HepG2 (cell line): ENCODE measurements around the gene SV2B. TPM values are rescaled to one million over a fixed set of nuclear protein-coding genes. Genes with fewer than 3 reads are reported as not detected.

Source experiments
- ATAC-seq: fragments of 200-7000 bp; cut with Tn5 transposase; 3 replicates; pipeline ENCODE4 v1.9.1; 2020; ENCODE audit warnings: mild to moderate bottlenecking, moderate library complexity
- BruUV-seq: library from RNA; stranded (reverse); fragments of 400-500 nt; replicated peaks from 2 replicates; lab custom pipeline; 2021; lab: Mats Ljungman, UMichigan
- CTCF ChIA-PET: fragments of 300-600 bp; formaldehyde crosslinking; extraction: SDS; loops from one replicate; lab custom pipeline; 2021; ENCODE audit warnings: low total read pairs, inconsistent platforms, low intra/inter-chr PET ratio; lab: Yijun Ruan, JAX
- POLR2A ChIA-PET: fragments of 350-600 bp; sonication (Branson Sonifier 250); formaldehyde crosslinking; loops from one replicate; lab custom pipeline; 2020; ENCODE audit warnings: antibody characterized with exemption, inconsistent platforms; lab: Yijun Ruan, JAX
- DNase-seq: peaks from one replicate; pipeline ENCODE4 v3.0.0-alpha.2; 2015; ENCODE audit warnings: low spot score
- FAIRE-seq: peaks from 3 replicates; lab custom pipeline; 2011; peaks lifted over from hg19 to GRCh38; lab: Jason Lieb, UNC
- H2AFZ ChIP-seq: one replicate; pipeline ENCODE4 v1.6.1; 2011; ENCODE audit warnings: low read length, inconsistent platforms
- H3K27ac ChIP-seq: fragments of 300-600 bp; 3 replicates; pipeline ENCODE4 v1.8.0; 2011; ENCODE audit warnings: mixed run types, mild to moderate bottlenecking, mixed read lengths, low read length, inconsistent platforms; ENCODE audit not compliant: insufficient read depth; ENCODE audit errors: extremely low read length
- H3K27me3 ChIP-seq, 2 experiments: fragments of 200-600 bp in 1 of 2; 2 replicates in 1 of 2; 3 replicates in 1 of 2; pipeline versions ENCODE4 v1.6.0 to v1.8.0; 2011; ENCODE audit warnings: low read length in 2 of 2, mild to moderate bottlenecking in 2 of 2, moderate library complexity in 2 of 2, inconsistent platforms in 1 of 2; ENCODE audit not compliant: insufficient read depth in 2 of 2, control insufficient read depth in 1 of 2
- H3K36me3 ChIP-seq, 2 experiments: fragments of 200-600 bp in 1 of 2; replicated peaks in 1 of 2; 2 replicates in 1 of 2; 3 replicates in 1 of 2; pipeline versions ENCODE4 v1.5.1 to v1.8.0; 2011; ENCODE audit warnings: low read length in 2 of 2, inconsistent platforms in 1 of 2; ENCODE audit not compliant: insufficient read depth in 2 of 2, control insufficient read depth in 1 of 2
- H3K4me1 ChIP-seq: 2 replicates; pipeline ENCODE4 v1.5.1; 2012; ENCODE audit warnings: low read length, inconsistent platforms; ENCODE audit not compliant: insufficient read depth
- H3K4me2 ChIP-seq: 2 replicates; pipeline ENCODE4 v1.6.0; 2011; ENCODE audit warnings: low read depth, low read length, inconsistent platforms
- H3K4me3 ChIP-seq, 3 experiments: fragments of 200-600 bp in 1 of 3; sonication (generic), shearing (Covaris generic) in 1 of 3; replicated peaks in 1 of 3; 2 replicates each; pipeline ENCODE4 v1.5.1; 2011 to 2016; ENCODE audit warnings: low read length in 3 of 3, inconsistent platforms in 2 of 3, low read depth in 2 of 3, mild to moderate bottlenecking in 2 of 3, control low read depth in 1 of 3, mixed read lengths in 1 of 3; ENCODE audit not compliant: insufficient read depth in 1 of 3
- H3K79me2 ChIP-seq: one replicate; pipeline ENCODE4 v1.6.1; 2011; ENCODE audit warnings: low read length, inconsistent platforms; ENCODE audit not compliant: insufficient read depth
- H3K9ac ChIP-seq: 2 replicates; pipeline ENCODE4 v1.6.0; 2011; ENCODE audit warnings: mild to moderate bottlenecking, low read depth, low read length, inconsistent platforms; ENCODE audit not compliant: insufficient read depth
- H3K9me3 ChIP-seq: 2 replicates; pipeline ENCODE4 v1.5.1; 2012; ENCODE audit warnings: mild to moderate bottlenecking, low read length
- H4K20me1 ChIP-seq: 2 replicates; pipeline ENCODE4 v1.6.0; 2011; ENCODE audit warnings: inconsistent platforms, mild to moderate bottlenecking, low read length, moderate library complexity; ENCODE audit not compliant: insufficient read depth
- BRD4 ChIP-seq: sonication (generic); formaldehyde crosslinking; IDR thresholded peaks from 2 replicates; pipeline ENCODE4 v1.4.0; 2020; ENCODE audit warnings: missing genetic modification reagents
- CBFB ChIP-seq: sonication (generic); formaldehyde crosslinking; IDR thresholded peaks from 2 replicates; pipeline ENCODE4 v1.4.0; 2020; ENCODE audit warnings: missing genetic modification reagents
- CEBPB ChIP-seq: IDR thresholded peaks from 2 replicates; pipeline ENCODE4 v1.6.1; 2011; ENCODE audit warnings: low read depth, low read length, improper control_type of control experiment, borderline replicate concordance
- CREM ChIP-seq, 2 experiments: sonication (generic) in 1 of 2; formaldehyde crosslinking in 1 of 2; IDR thresholded peaks; 2 replicates each; pipeline versions ENCODE4 v1.4.0 to v1.6.1; 2016 to 2020; ENCODE audit warnings: antibody characterized with exemption in 1 of 2, mild to moderate bottlenecking in 1 of 2, missing genetic modification reagents in 1 of 2
- EEA1 ChIP-seq: sonication (generic); formaldehyde crosslinking; IDR thresholded peaks from 2 replicates; pipeline ENCODE4 v1.5.1; 2020; ENCODE audit warnings: mild to moderate bottlenecking, missing genetic modification reagents, borderline replicate concordance
- FOXA3 ChIP-seq: IDR thresholded peaks from 2 replicates; pipeline ENCODE4 v1.6.1; 2016; ENCODE audit warnings: missing genetic modification reagents, missing compliant biosample characterization
- HES4 ChIP-seq: sonication (generic); formaldehyde crosslinking; IDR thresholded peaks from 2 replicates; pipeline ENCODE4 v1.9.0; 2021; ENCODE audit warnings: mild to moderate bottlenecking, missing genetic modification reagents, borderline replicate concordance
- HNF1B ChIP-seq: sonication (generic); formaldehyde crosslinking; IDR thresholded peaks from 2 replicates; pipeline ENCODE4 v1.5.1; 2020; ENCODE audit warnings: mild to moderate bottlenecking, moderate library complexity, missing genetic modification reagents
- PAF1 ChIP-seq: IDR thresholded peaks from 2 replicates; pipeline ENCODE4 v1.6.1; 2016; ENCODE audit warnings: missing genetic modification reagents, missing compliant biosample characterization
- RELA ChIP-seq: sonication (generic); formaldehyde crosslinking; IDR thresholded peaks from 2 replicates; pipeline ENCODE4 v1.4.0; 2020; ENCODE audit warnings: missing genetic modification reagents
- ZFP36L1 ChIP-seq: sonication (generic); formaldehyde crosslinking; IDR thresholded peaks from 2 replicates; pipeline ENCODE4 v1.8.0; 2022; ENCODE audit warnings: mild to moderate bottlenecking, missing genetic modification reagents, moderate library complexity
- ZIK1 ChIP-seq: sonication (generic); formaldehyde crosslinking; IDR thresholded peaks from 2 replicates; pipeline ENCODE4 v1.5.0; 2020; ENCODE audit warnings: mild to moderate bottlenecking, low read depth, missing genetic modification reagents, borderline replicate concordance
- ZNF24 ChIP-seq: fragments of 450-650 bp; IDR thresholded peaks from 2 replicates; pipeline ENCODE4 v1.6.1; 2017; ENCODE audit warnings: antibody characterized with exemption, mild to moderate bottlenecking
- ZNF496 ChIP-seq: sonication (generic); formaldehyde crosslinking; IDR thresholded peaks from 2 replicates; pipeline ENCODE4 v1.8.1; 2023; ENCODE audit warnings: mild to moderate bottlenecking, moderate library complexity, missing genetic modification reagents; ENCODE audit not compliant: insufficient replicate concordance
- WGBS: methylation state at CpG from one replicate; pipeline ENCODE4 v1.1.6; 2017; ENCODE audit warnings: low lambda C conversion rate; 5-methylcytosine and 5-hydroxymethylcytosine counted together
- in situ Hi-C: cut with HindIII; loops from 2 replicates; pipeline ENCODE4 v1.10.0; 2017; ENCODE audit warnings: low pct_unique_long_range_greater_than_20kb; ENCODE audit not compliant: extremely low pct_ligation_motif_present
- intact Hi-C: fragments of 100-400 bp; cut with micrococcal nuclease; formaldehyde crosslinking; loops from one replicate; pipeline ENCODE4 v1.10.0; 2022; ENCODE audit not compliant: unreplicated experiment
- polyA plus RNA-seq, 8 experiments: library from polyadenylated mRNA; depleted of rRNA in 3 of 8; stranded (reverse) in 7 of 8; unstranded in 1 of 8; fragments of >200 nt; fragmentation: Illumina TruSeq in 4 of 8; extraction: Trizol in 4 of 8; gene quantifications; 2 replicates each; pipeline versions ENCODE4 v1.2.1 to v1.2.3, GENCODE V29; 2011 to 2016; ENCODE audit warnings: low read depth in 4 of 8, missing spikeins in 1 of 8, mixed read lengths in 1 of 8; ENCODE audit not compliant: insufficient read depth in 1 of 8
- total RNA-seq, 5 experiments: library from RNA; depleted of rRNA; stranded (reverse); fragments of >200 nt; fragmentation: Illumina TruSeq; extraction: Trizol; gene quantifications; 2 replicates each; pipeline ENCODE4 v1.2.3, GENCODE V29; 2016; ENCODE audit warnings: low read depth in 1 of 5

Gene SV2B
- total and polyA plus RNA-seq, 2 of the 13 experiments (the other 11 are each of a cell fraction or from before 2014, with no cell fraction given) = not detected

DNA sequence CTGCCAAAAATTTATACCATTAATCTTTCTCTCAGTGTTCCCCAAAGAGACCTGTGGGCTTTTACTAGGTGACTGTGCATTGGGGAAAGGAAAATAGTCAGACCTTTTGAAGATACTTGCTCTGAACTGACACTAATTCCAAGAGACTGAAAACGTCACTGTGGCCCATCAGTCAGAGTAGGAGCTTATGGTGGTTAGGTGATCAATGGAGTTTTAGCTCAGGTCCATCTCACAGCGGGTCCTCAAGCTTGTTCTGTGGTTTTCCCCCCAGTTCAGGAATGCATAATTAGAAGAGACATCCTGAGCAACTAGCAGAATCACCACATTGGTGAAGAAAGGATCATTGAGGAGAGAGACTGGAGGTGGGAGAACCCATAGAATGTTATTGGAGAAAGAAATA is 134.7 kb downstream of the SV2B start:
- FAIRE-seq = no peak
- POLR2A ChIA-PET = no interaction called here
- H3K27me3 ChIP-seq = no peaks in the 10 kb centered on the region; a peak in 1 of 5 replicates

DNA sequence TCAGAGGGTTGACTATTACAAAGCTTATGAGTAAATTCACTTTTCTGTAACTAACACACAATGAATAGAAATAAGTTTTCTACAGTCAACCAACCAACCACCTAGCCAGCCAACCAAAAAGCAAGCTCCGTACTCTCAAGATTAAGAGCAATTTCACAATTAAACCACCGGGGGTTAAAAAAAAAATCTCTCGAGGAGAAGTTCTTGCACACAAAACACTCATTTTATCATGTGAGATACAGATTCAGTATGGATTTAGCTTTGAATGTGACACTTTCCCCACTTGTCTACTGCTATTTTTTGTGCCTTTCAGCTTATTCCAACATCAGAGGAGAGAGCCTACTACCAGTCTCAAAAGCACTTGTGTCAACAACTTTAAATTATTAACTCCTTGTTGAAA is 135.3 kb downstream of the SV2B start:
- 8% methylated on average over 3 of the region's 3 CpGs for WGBS
- no peaks in the 10 kb centered on the region for H3K9me3 ChIP-seq
- ATAC-seq (no peak), DNase-seq (no peak), FAIRE-seq (no peak)
- no peak overlapping the region for H3K27ac ChIP-seq
- in situ Hi-C loops (no loop called here), intact Hi-C loops (no loop called here)
- no TSS peak for BruUV-seq
- H4K20me1 ChIP-seq = no peaks in the 10 kb centered on the region
- H3K4me1 ChIP-seq = no peaks in the 10 kb centered on the region
- ChIA-PET POLR2A (no interaction called here), CTCF (no interaction called here)
- H3K27me3 ChIP-seq = no peaks in the 10 kb centered on the region; a peak in 1 of 5 replicates
- H3K36me3 ChIP-seq = no peaks in the 10 kb centered on the region
- H3K9ac ChIP-seq = no peak overlapping the region
- H3K79me2 ChIP-seq = no peaks in the 10 kb centered on the region
- no peak for TF ChIP-seq RELA (CRISPR knock-in tag)
- no peak for TF ChIP-seq ZNF24
- no peak for TF ChIP-seq EEA1
- no peak for TF ChIP-seq ZIK1 (CRISPR knock-in tag)
- no peak for TF ChIP-seq FOXA3
- TF ChIP-seq ZNF496 (CRISPR knock-in tag) = no peak
- TF ChIP-seq HNF1B (CRISPR knock-in tag) = no peak
- TF ChIP-seq BRD4 = no peak
- no peak overlapping the region for H3K4me3 ChIP-seq
- H2AFZ ChIP-seq = no peak overlapping the region
- no peak overlapping the region for H3K4me2 ChIP-seq

More for the DNA sequence above, 134.7 kb downstream of the SV2B start:
- Histone ChIP-seq H2AFZ (no peak overlapping the region), H3K79me2 (no peaks in the 10 kb centered on the region), H3K4me1 (no peaks in the 10 kb centered on the region), H3K4me3 (no peak overlapping the region), H3K36me3 (no peaks in the 10 kb centered on the region), H3K9me3 (no peaks in the 10 kb centered on the region), H3K27ac (no peak overlapping the region), H3K9ac (no peak overlapping the region), H4K20me1 (no peaks in the 10 kb centered on the region), H3K4me2 (no peak overlapping the region)
- TF ChIP-seq HES4 (CRISPR knock-in tag) = no peak
- TF ChIP-seq CEBPB = no peak
- no peak for TF ChIP-seq CBFB
- no peak for TF ChIP-seq ZFP36L1
- TF ChIP-seq CREM (IDR thresholded peaks at IDR 0.05) = no peak
- TF ChIP-seq CREM (CRISPR knock-in tag; IDR thresholded peaks at IDR 0.05) = no peak
- no peak for TF ChIP-seq PAF1
- 0% methylated on average over 2 of the region's 2 CpGs for WGBS
- intact Hi-C loops (no loop called here), in situ Hi-C loops (no loop called here)
- ATAC-seq (no peak), DNase-seq (no peak)
- CTCF ChIA-PET = no interaction called here
- no TSS peak for BruUV-seq
